Measurements from ENCODE around the gene TRAPPC2L.

TRAPPC2L gene

DNA sequence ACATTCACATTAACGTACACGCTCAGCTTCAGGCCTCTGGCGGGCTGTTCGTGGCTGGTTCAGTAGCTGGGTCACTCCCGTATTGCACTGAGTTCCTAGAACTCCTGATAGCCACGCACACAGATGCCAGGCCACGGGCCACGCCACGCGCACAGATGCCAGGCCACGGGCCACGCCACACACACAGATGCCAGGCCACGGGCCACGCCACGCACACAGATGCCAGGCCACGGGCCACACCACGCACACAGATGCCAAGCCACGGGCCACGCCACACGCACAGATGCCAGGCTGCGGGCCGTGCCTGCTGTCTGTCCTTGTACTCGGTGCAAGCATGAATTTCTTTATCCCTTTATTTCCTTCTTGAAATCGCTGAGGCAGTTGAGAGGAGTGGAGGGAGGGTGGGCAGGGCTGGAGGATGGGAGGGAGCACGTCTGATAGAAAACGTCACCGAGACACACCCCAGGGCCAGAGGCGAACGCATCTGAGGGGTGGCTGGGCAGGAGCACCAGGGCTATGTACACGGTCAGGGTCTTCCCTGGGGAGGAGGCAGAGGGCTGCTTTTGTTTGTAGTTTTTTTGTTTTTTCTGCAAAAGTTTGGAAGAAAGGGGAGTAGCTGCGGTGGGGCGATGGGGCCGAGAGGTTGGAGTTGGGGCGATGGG, 18.1 kb downstream of the TRAPPC2L start:
- TF ChIP-seq, protein P1, sequence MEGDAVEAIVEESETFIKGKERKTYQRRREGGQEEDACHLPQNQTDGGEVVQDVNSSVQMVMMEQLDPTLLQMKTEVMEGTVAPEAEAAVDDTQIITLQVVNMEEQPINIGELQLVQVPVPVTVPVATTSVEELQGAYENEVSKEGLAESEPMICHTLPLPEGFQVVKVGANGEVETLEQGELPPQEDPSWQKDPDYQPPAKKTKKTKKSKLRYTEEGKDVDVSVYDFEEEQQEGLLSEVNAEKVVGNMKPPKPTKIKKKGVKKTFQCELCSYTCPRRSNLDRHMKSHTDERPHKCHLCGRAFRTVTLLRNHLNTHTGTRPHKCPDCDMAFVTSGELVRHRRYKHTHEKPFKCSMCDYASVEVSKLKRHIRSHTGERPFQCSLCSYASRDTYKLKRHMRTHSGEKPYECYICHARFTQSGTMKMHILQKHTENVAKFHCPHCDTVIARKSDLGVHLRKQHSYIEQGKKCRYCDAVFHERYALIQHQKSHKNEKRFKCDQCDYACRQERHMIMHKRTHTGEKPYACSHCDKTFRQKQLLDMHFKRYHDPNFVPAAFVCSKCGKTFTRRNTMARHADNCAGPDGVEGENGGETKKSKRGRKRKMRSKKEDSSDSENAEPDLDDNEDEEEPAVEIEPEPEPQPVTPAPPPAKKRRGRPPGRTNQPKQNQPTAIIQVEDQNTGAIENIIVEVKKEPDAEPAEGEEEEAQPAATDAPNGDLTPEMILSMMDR (conservative IDR thresholded peaks at IDR 0.05; ENCODE audit: control insufficient read depth, insufficient read depth, low read depth, low read length), result no peak
- H3K4me3 ChIP-seq (ENCODE audit: control insufficient read depth, low read depth, low read length), result no peak overlapping the region
- no peak for DNase-seq (ENCODE audit: low read depth)

DNA sequence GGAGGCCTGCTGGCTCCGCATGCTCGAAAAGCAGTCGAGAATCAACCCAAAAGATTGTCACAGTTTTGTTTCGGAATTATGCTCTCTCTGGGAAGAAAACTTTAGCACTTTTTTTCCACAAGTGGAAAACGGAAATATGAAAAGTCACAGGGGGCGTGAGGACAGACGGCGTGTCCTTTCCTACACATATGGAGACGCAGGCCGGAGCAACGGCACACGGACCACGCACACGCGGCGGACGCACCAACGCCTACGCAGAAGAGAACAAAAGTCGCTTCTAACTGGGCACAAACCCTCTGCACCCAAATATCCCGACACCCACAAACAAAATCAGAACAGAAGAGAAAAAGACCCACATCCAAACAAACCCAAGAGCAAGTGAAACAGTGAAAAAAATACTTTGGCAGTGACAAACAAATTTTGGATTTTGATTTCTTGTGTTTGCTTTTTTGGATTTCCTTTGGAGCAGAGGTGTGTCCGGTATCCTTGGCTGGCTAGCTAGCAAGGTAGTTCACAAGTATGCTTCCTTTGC, 18.8 kb downstream of the TRAPPC2L start:
- TF ChIP-seq, protein P1 (conservative IDR thresholded peaks at IDR 0.05; ENCODE audit: control insufficient read depth, insufficient read depth, low read depth, low read length), result no peak
- no peak overlapping the region for H3K4me3 ChIP-seq (ENCODE audit: control insufficient read depth, low read depth, low read length)
- no peak for DNase-seq (ENCODE audit: low read depth)

DNA sequence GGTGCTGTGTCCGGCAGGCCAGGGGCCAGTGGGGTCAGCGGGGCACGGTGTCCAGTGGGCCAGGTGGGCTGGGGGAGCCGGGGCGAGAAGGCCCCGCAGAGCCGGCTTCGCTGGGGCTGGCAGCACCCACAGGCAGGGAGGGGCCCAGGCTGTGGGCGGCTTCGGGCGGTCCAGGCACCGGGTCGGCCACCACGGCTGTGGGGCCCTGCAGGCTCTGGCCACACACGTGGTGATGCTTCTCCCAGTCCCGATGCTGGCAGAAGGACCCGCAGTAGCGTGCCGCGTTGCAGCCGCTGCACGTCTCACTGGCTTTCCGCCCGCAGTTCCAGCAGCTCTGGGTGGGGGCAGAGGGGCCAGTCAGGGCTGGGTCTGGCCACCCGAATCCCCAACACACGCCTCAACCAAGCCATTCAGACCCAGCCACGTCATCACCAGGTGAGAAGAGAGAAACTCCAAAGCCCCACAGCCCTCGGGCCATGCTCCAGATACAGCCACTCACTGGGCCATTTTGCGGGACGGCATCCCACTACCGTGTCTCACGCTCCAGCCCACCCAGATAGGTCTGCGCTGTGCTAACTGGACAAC, 20.1 kb downstream of the TRAPPC2L start:
- no peak for DNase-seq (ENCODE audit: low read depth)
- H3K4me3 ChIP-seq (ENCODE audit: control insufficient read depth, low read depth, low read length), result no peak overlapping the region
- TF ChIP-seq, protein P1 (conservative IDR thresholded peaks at IDR 0.05; ENCODE audit: control insufficient read depth, insufficient read depth, low read depth, low read length), result no peak

DNA sequence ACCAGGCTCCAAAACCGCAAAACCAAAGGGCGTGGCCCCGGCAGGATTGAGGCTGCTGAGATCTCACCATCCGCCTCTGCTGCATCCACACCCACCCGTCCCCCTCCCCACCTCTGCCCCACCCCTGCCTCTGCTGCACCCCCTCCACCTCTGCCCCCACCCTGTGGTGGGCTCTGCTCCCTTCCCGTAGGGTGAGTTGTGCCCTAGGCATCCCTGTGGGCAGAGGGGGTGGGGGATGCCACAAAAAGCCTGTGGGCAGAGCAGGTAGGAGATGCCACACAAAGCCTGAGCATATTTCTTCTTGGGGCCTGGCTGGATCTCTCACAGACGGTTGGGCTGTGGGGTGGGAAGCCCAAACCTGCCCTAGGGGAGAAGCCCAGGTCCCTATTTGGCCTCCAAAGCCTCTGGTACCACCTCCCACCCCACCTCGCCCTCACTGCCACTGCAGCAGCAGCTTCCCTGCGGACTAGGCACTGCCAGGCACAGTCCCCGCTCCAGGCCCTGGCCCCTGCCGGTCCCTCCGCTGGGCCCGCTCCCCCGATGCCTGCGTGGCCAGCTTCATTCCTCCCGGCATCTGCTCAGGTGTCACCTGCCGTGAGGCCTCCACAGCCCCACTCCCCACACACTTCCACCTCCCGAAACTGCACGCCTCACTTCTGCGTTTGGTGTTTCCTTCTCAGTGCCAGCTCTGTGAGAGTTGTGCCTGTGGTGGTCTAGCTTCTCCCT, 20.8 kb downstream of the TRAPPC2L start:
- TF ChIP-seq, protein P1 (conservative IDR thresholded peaks at IDR 0.05; ENCODE audit: control insufficient read depth, insufficient read depth, low read depth, low read length), result no peak
- DNase-seq (ENCODE audit: low read depth), result no peak
- H3K4me3 ChIP-seq (ENCODE audit: control insufficient read depth, low read depth, low read length), result no peak overlapping the region

DNA sequence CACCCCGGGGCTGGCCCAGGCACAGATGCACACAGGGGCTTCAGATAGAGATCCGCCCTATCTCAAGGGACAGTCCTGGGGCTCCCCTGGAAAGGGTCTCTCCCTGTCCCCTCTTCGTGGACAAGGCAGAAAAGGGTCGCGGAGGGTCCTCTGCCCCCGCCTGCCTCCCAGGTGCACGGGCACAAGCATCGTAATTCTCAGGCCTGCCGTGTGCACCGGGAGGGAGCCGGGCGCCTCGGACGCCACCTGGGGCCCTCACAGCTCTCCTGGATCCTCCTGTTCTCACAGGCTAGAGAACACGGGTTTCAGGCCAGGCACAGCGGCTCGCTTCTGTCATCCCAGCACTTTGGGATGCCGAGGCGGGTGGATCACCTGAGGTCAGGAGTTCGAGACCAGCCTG, 21.4 kb downstream of the TRAPPC2L start:
- no peak for DNase-seq (ENCODE audit: low read depth)
- TF ChIP-seq, protein P1 (conservative IDR thresholded peaks at IDR 0.05; ENCODE audit: control insufficient read depth, insufficient read depth, low read depth, low read length), result no peak
- H3K4me3 ChIP-seq (ENCODE audit: control insufficient read depth, low read depth, low read length), result no peak overlapping the region

DNA sequence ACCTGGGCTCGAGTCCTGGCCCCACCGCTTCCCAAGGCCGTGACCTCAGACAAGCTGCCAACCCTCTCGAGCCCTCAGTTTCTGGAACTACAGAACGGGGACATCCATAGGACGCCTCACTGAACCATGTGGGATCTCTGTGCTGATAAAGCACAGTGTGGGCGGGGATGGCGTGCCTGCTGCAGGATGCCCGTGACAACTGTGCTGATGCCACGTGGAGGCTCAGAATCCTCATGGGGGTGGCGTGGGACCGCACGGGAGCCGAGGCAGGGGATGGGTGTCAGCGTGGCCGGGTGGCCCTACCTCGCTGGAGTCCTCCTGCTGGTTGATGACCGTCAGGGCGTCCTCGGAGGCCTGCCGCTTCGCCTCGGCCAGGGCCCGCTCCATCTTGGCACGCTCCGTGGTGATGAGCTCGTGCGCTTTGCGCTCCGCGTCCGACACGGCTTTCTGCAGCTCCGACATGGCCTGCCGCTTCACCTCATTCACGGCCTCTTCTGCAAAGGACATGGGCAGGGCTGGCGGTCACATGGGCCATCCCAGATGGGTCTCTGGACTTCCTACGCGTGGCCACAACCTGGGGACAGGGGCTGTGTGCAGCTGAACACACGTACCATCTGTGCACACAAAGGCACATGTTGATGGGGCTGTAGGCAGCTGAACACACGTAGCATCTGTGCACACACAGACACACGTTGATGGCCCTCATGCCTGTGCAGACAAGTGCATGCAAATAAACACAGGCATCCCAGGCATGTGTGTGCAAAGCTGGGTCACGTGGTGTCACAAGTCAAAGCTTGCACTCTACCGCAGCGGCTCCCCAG, 22.2 kb downstream of the TRAPPC2L start:
- DNase-seq (ENCODE audit: low read depth), result no peak
- TF ChIP-seq, protein P1 (conservative IDR thresholded peaks at IDR 0.05; ENCODE audit: control insufficient read depth, insufficient read depth, low read depth, low read length), result no peak

More for the DNA sequence above, 22.2 kb downstream of the TRAPPC2L start:
- no peak overlapping the region for H3K4me3 ChIP-seq (ENCODE audit: control insufficient read depth, low read depth, low read length)
